ENCODE measurements around the gene TRIM24. TPM values are rescaled to one million over a fixed set of nuclear protein-coding genes. Genes with fewer than 3 reads are reported as not detected.

The TRIM24 gene
- total RNA-seq, 2 donors from 2014 or later = 4.7 to 9.1 TPM

DNA sequence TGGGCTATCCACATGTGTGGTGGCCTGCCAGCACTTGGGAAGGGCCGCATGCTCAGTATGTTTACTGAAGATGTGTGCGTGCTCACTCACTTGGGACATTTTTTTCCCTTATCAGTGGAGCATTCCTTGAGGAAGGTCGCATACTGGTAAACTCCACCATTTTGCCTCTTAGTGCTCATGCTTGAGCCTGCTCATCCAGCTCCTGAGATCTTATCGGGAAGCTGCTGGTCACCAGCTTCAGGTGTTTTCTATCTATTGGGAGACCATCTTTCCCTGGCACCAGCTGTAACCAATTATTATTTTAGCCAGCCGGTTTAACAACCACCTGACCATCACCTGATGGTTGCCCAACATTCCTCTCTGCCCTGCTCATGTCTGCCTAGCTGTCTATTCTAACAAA lies 35.0 kb upstream of the TRIM24 start:
- Histone ChIP-seq H3K4me3 (no peak overlapping the region), H3K27ac (no peak overlapping the region), H3K4me1 (ENCODE audit: control insufficient read depth in 1 of 2, low read depth in 2 of 2) (no peaks in the 10 kb centered on the region), H3K9me3 (peaks cover 13% of the 10 kb centered on the region), H3K36me3 (no peaks in the 10 kb centered on the region), H3K27me3 (replicated peaks; ENCODE audit: insufficient read depth) (no peaks in the 10 kb centered on the region)
- no peak for TF ChIP-seq CTCF (IDR thresholded peaks at IDR 0.05)
- DNase-seq (ENCODE audit: low spot score) = no peak
- no peak for ATAC-seq (ENCODE audit: insufficient number of reproducible peaks, low FRiP score, low read depth)

GRCh38 chr7:138429577-138430250 lies 30.3 kb upstream of the TRIM24 start:
- DNase-seq (ENCODE audit: low spot score) (no peak), ATAC-seq (ENCODE audit: insufficient number of reproducible peaks, low FRiP score, low read depth) (no peak)
- no peak overlapping the region for H3K4me3 ChIP-seq
- peaks cover 23% of the 10 kb centered on the region for H3K9me3 ChIP-seq
- H3K27me3 ChIP-seq (replicated peaks; ENCODE audit: insufficient read depth) = no peaks in the 10 kb centered on the region
- TF ChIP-seq CTCF (IDR thresholded peaks at IDR 0.05) = no peak
- no peaks in the 10 kb centered on the region for H3K36me3 ChIP-seq
- no peak overlapping the region for H3K27ac ChIP-seq
- H3K4me1 ChIP-seq (ENCODE audit: control insufficient read depth in 1 of 2, low read depth in 2 of 2) = no peaks in the 10 kb centered on the region

- ATAC-seq (ENCODE audit: insufficient number of reproducible peaks, low FRiP score, low read depth) = no peak
Measured at GRCh38 chr7:138431517-138431916, 28.5 kb upstream of the TRIM24 start.

DNA sequence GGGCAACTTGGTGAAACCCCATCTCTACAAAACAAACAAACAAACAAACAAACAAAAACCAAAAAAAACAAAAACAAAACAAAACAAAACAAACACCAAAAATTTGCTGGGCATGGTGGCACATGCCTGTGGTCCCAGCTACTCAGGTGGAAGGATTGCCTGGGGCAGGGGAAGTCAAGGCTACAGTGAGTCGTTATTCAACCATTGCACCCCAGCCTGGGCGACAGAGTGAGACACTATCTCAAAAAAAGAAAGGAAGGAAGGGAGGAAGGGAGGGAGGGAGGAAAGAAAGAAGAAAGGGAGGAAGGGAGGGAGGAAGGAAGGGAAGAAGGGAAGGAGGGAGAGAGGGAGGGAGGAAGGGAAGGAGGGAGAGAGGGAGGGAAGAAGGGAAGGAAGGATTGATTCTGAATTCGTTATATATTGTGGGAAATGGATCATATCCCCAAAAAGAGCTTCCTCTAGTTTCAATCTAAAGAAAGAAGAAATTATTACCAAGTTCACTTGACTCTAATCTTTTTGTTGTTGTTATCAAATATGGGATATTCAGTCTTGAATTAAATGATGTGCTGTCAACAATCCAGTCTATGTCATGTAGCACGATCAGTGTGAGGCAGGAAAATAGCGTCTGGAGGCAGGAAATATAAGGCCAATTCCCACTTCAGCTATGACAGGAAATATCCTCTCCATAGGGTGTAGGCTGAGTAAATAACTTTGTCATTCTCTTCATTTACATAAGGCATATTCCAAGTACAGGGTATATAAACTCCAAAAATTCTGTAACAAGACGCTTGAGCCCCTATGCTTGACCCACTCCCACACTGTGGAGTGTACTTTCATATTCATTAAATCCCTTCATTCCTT lies 26.2 kb upstream of the TRIM24 start:
- no peak for DNase-seq (ENCODE audit: low spot score)
- Histone ChIP-seq H3K27me3 (replicated peaks; ENCODE audit: insufficient read depth) (no peaks in the 10 kb centered on the region), H3K4me3 (no peak overlapping the region), H3K36me3 (no peaks in the 10 kb centered on the region), H3K4me1 (ENCODE audit: control insufficient read depth in 1 of 2, low read depth in 2 of 2) (no peaks in the 10 kb centered on the region), H3K27ac (no peak overlapping the region), H3K9me3 (peaks cover 20% of the 10 kb centered on the region)
- ATAC-seq (ENCODE audit: insufficient number of reproducible peaks, low FRiP score, low read depth) = no peak
- no peak for TF ChIP-seq CTCF (IDR thresholded peaks at IDR 0.05)

More at GRCh38 chr7:138431517-138431916, 28.5 kb upstream of the TRIM24 start:
- peaks cover 23% of the 10 kb centered on the region for H3K9me3 ChIP-seq
- H3K36me3 ChIP-seq = no peaks in the 10 kb centered on the region
- no peak for DNase-seq (ENCODE audit: low spot score)
- no peaks in the 10 kb centered on the region for H3K27me3 ChIP-seq (replicated peaks; ENCODE audit: insufficient read depth)
- TF ChIP-seq CTCF (IDR thresholded peaks at IDR 0.05) = no peak
- no peak overlapping the region for H3K4me3 ChIP-seq
- H3K27ac ChIP-seq = no peak overlapping the region
- no peaks in the 10 kb centered on the region for H3K4me1 ChIP-seq (ENCODE audit: control insufficient read depth in 1 of 2, low read depth in 2 of 2)

DNA sequence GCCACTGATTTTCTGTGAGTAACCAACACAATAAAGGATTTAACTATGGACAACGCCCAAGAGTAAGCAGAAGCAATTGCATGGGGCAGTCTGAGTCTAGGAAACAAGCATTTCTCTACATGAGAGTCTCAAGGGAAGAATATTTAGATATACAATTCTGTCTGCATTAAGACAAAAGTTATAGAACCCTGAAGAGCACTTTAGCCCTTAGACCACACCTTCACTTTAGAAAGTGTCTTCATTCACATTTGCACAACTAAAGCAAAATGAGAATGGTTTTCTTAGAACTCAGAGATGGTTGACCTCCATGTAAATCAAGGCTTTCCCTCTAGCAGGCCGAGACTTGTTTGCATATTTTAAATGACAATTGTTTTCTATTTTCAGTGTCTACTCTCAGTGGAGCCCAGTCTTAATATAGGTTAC lies 25.5 kb upstream of the TRIM24 start:
- TF ChIP-seq CTCF (IDR thresholded peaks at IDR 0.05) = no peak
- ATAC-seq (ENCODE audit: insufficient number of reproducible peaks, low FRiP score, low read depth) (no peak), DNase-seq (ENCODE audit: low spot score) (no peak)
- H3K27me3 ChIP-seq (replicated peaks; ENCODE audit: insufficient read depth) = no peaks in the 10 kb centered on the region
- no peaks in the 10 kb centered on the region for H3K36me3 ChIP-seq
- H3K4me1 ChIP-seq (ENCODE audit: control insufficient read depth in 1 of 2, low read depth in 2 of 2) = no peaks in the 10 kb centered on the region
- peaks cover 12% of the 10 kb centered on the region for H3K9me3 ChIP-seq
- no peak overlapping the region for H3K27ac ChIP-seq
- H3K4me3 ChIP-seq = no peak overlapping the region

All from thoracic aorta (tissue), 2 donors.